ENCODE measurements around the gene ABHD17A.

DNA sequence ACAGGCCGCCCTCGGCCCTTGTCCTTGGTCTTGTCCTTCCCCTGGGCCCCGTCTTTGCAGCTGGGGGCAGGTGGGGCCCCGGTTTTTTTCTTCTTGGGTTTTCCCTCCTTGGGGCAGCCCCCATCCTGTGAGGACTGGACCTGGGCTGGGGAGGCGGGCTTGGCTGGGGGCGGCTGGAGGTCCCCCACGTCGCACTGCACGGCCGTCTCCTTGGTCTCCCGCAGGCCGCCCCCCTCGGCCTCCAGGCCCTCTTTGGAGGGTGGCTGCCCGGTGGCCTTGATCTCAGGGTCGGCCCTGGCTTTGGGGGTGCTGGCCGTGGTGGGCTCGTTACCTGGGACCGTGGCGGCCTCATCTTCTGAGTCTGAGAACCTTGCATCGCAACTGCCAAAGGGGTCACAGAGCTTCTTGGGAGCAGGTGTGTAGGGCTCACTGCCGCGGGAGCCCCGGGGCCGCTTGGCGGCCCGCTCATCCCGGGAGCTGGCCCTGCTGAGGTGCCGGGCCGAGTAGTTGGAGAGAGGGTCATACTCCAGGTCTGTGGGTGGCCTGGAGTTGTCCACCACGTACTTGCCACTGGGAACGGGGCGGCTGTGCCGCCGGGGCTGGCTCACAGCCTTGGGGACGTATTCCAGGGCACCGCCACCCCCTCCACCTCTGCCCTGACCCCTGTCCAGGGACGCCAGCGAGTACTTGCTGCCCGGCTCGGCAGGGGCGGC lies 57.6 kb downstream of the ABHD17A start:
- TF ChIP-seq CTCF (IDR thresholded peaks at IDR 0.05) (no peak), POLR2A (IDR thresholded peaks at IDR 0.05) (no peak), POLR2AphosphoS5 (IDR thresholded peaks at IDR 0.05; ENCODE audit: insufficient read depth in 1 of 2, low read depth in 1 of 2) (no peak)
